ENCODE measurements around the gene PPP1R9B.

PPP1R9B gene

GRCh38 chr17:50146927-50147665 is 3.4 kb downstream of the PPP1R9B start:
- H3K27me3 Mint-ChIP-seq = no peaks in the 10 kb centered on the region
- H3K4me1 Mint-ChIP-seq (ENCODE audit: low read depth) = peaks cover 64% of the 10 kb centered on the region

GRCh38 chr17:50146230-50146926 is 4.1 kb downstream of the PPP1R9B start:
- H3K4me3 Mint-ChIP-seq = peak overlapping the region; percentile 95
- H3K36me3 Mint-ChIP-seq = no peaks in the 10 kb centered on the region
- H3K9me3 Mint-ChIP-seq (ENCODE audit: low read depth) = no peaks in the 10 kb centered on the region
- H3K27me3 Mint-ChIP-seq = no peaks in the 10 kb centered on the region
- peaks cover 67% of the 10 kb centered on the region for H3K4me1 Mint-ChIP-seq (ENCODE audit: low read depth)
- H3K27ac Mint-ChIP-seq = peak overlapping the region; percentile 86

More at GRCh38 chr17:50146927-50147665, 3.4 kb downstream of the PPP1R9B start:
- H3K4me3 Mint-ChIP-seq = peak overlapping the region; percentile 95
- peak overlapping the region; percentile 86 for H3K27ac Mint-ChIP-seq
- H3K9me3 Mint-ChIP-seq (ENCODE audit: low read depth) = no peaks in the 10 kb centered on the region
- no peaks in the 10 kb centered on the region for H3K36me3 Mint-ChIP-seq

- Mint-ChIP-seq H3K27ac (peak overlapping the region; percentile 70), H3K27me3 (no peaks in the 10 kb centered on the region), H3K9me3 (ENCODE audit: low read depth) (no peaks in the 10 kb centered on the region), H3K4me1 (ENCODE audit: low read depth) (peaks cover 73% of the 10 kb centered on the region), H3K4me3 (peak overlapping the region; percentile 95), H3K36me3 (no peaks in the 10 kb centered on the region)
Measured at GRCh38 chr17:50145532-50146229, 4.8 kb downstream of the PPP1R9B start.

- H3K27ac Mint-ChIP-seq = peak overlapping the region; percentile 70
- no peaks in the 10 kb centered on the region for H3K36me3 Mint-ChIP-seq
- no peaks in the 10 kb centered on the region for H3K9me3 Mint-ChIP-seq (ENCODE audit: low read depth)
- no peaks in the 10 kb centered on the region for H3K27me3 Mint-ChIP-seq
- peaks cover 79% of the 10 kb centered on the region for H3K4me1 Mint-ChIP-seq (ENCODE audit: low read depth)
- H3K4me3 Mint-ChIP-seq = peak overlapping the region; percentile 40
Measured at GRCh38 chr17:50144845-50145531, 5.5 kb downstream of the PPP1R9B start.

GRCh38 chr17:50144355-50144754 is 6.1 kb downstream of the PPP1R9B start:
- peaks cover 2% of the 10 kb centered on the region for H3K36me3 Mint-ChIP-seq
- peaks cover 84% of the 10 kb centered on the region for H3K4me1 Mint-ChIP-seq (ENCODE audit: low read depth)
- H3K4me3 Mint-ChIP-seq = peak overlapping the region; percentile 14
- peak overlapping the region; percentile 62 for H3K27ac Mint-ChIP-seq
- H3K27me3 Mint-ChIP-seq = no peaks in the 10 kb centered on the region
- H3K9me3 Mint-ChIP-seq (ENCODE audit: low read depth) = no peaks in the 10 kb centered on the region

GRCh38 chr17:50143461-50144176 is 6.9 kb downstream of the PPP1R9B start:
- H3K27me3 Mint-ChIP-seq = no peaks in the 10 kb centered on the region
- H3K36me3 Mint-ChIP-seq = peaks cover 2% of the 10 kb centered on the region
- H3K27ac Mint-ChIP-seq = peak overlapping the region; percentile 62
- H3K9me3 Mint-ChIP-seq (ENCODE audit: low read depth) = no peaks in the 10 kb centered on the region
- H3K4me3 Mint-ChIP-seq = no peak overlapping the region
- peaks cover 84% of the 10 kb centered on the region for H3K4me1 Mint-ChIP-seq (ENCODE audit: low read depth)

GRCh38 chr17:50141745-50142110 is 8.7 kb downstream of the PPP1R9B start:
- H3K27me3 Mint-ChIP-seq = no peaks in the 10 kb centered on the region
- H3K4me3 Mint-ChIP-seq = peak overlapping the region; percentile 63
- peaks cover 69% of the 10 kb centered on the region for H3K4me1 Mint-ChIP-seq (ENCODE audit: low read depth)
- H3K27ac Mint-ChIP-seq = peak overlapping the region; percentile 59
- H3K9me3 Mint-ChIP-seq (ENCODE audit: low read depth) = no peaks in the 10 kb centered on the region
- H3K36me3 Mint-ChIP-seq = peaks cover 7% of the 10 kb centered on the region

- peak overlapping the region; percentile 63 for H3K4me3 Mint-ChIP-seq
- H3K36me3 Mint-ChIP-seq = peaks cover 7% of the 10 kb centered on the region
- H3K4me1 Mint-ChIP-seq (ENCODE audit: low read depth) = peaks cover 65% of the 10 kb centered on the region
- no peaks in the 10 kb centered on the region for H3K27me3 Mint-ChIP-seq
- H3K9me3 Mint-ChIP-seq (ENCODE audit: low read depth) = no peaks in the 10 kb centered on the region
- peak overlapping the region; percentile 70 for H3K27ac Mint-ChIP-seq
Measured at GRCh38 chr17:50141026-50141744, 9.3 kb downstream of the PPP1R9B start.

GRCh38 chr17:50139950-50140885 is 10.3 kb downstream of the PPP1R9B start:
- Mint-ChIP-seq H3K4me1 (ENCODE audit: low read depth) (peaks cover 59% of the 10 kb centered on the region), H3K36me3 (peaks cover 9% of the 10 kb centered on the region), H3K27ac (peak overlapping the region; percentile 70), H3K27me3 (no peaks in the 10 kb centered on the region), H3K4me3 (peak overlapping the region; percentile 48), H3K9me3 (ENCODE audit: low read depth) (no peaks in the 10 kb centered on the region)

- peak overlapping the region; percentile 30 for H3K27ac Mint-ChIP-seq
Measured at GRCh38 chr17:50139185-50139783, 11.2 kb downstream of the PPP1R9B start.

GRCh38 chr17:50137042-50137441 is 13.4 kb downstream of the PPP1R9B start:
- Mint-ChIP-seq H3K36me3 (peaks cover 10% of the 10 kb centered on the region), H3K4me3 (no peak overlapping the region), H3K27ac (no peak overlapping the region), H3K4me1 (ENCODE audit: low read depth) (peaks cover 34% of the 10 kb centered on the region), H3K9me3 (ENCODE audit: low read depth) (no peaks in the 10 kb centered on the region), H3K27me3 (no peaks in the 10 kb centered on the region)

More at GRCh38 chr17:50139185-50139783, 11.2 kb downstream of the PPP1R9B start:
- H3K27me3 Mint-ChIP-seq = no peaks in the 10 kb centered on the region
- no peaks in the 10 kb centered on the region for H3K9me3 Mint-ChIP-seq (ENCODE audit: low read depth)
- H3K36me3 Mint-ChIP-seq = peaks cover 9% of the 10 kb centered on the region
- H3K4me3 Mint-ChIP-seq = no peak overlapping the region
- peaks cover 49% of the 10 kb centered on the region for H3K4me1 Mint-ChIP-seq (ENCODE audit: low read depth)

GRCh38 chr17:50136096-50136687 is 14.3 kb downstream of the PPP1R9B start:
- Mint-ChIP-seq H3K27ac (peak overlapping the region; percentile 61), H3K4me1 (ENCODE audit: low read depth) (peaks cover 33% of the 10 kb centered on the region), H3K9me3 (ENCODE audit: low read depth) (no peaks in the 10 kb centered on the region), H3K36me3 (peaks cover 11% of the 10 kb centered on the region), H3K4me3 (no peak overlapping the region), H3K27me3 (no peaks in the 10 kb centered on the region)

Data from activated naive CD8-positive, alpha-beta T cell (primary cell).